K562 (cell line): ENCODE results near the gene CAPS. TPM values are rescaled to one million over a fixed set of nuclear protein-coding genes. Genes with fewer than 3 reads are reported as not detected.

Experiments
- BRD4 ChIP-seq: fragments of 200-600 bp; sonication (generic); IDR thresholded peaks from 2 replicates; pipeline ENCODE4 v1.6.1; 2017; ENCODE audit warnings: inconsistent platforms
- CBFA2T2 ChIP-seq: fragments of 450-650 bp; conservative IDR thresholded peaks from 2 replicates; pipeline ENCODE4 v1.6.1; 2017; ENCODE audit warnings: mild to moderate bottlenecking
- HNRNPL ChIP-seq: fragments of 200-400 bp; formaldehyde crosslinking; IDR thresholded peaks from 2 replicates; pipeline ENCODE4 v1.6.1; 2017; ENCODE audit warnings: low read depth, mild to moderate bottlenecking, low read length
- KDM1A ChIP-seq, 2 experiments: fragments of 450-650 bp; IDR thresholded peaks; 2 replicates each; pipeline ENCODE4 v1.6.1; 2016; ENCODE audit warnings: mild to moderate bottlenecking in 2 of 2
- SREBF2 ChIP-seq: sonication (generic); formaldehyde crosslinking; IDR thresholded peaks from 2 replicates; pipeline ENCODE4 v1.4.0; 2020; ENCODE audit warnings: mild to moderate bottlenecking, missing genetic modification reagents
- ZBTB7A ChIP-seq: IDR thresholded peaks from 2 replicates; pipeline ENCODE4 v1.6.1; 2011; ENCODE audit warnings: low read depth, mild to moderate bottlenecking, low read length, moderate library complexity, borderline replicate concordance; ENCODE audit not compliant: control insufficient read depth
- polyA plus RNA-seq, 8 experiments: library from polyadenylated mRNA; depleted of rRNA in 4 of 8; stranded (reverse) in 5 of 8; unstranded in 3 of 8; fragments of >200 nt; fragmentation: Nextera tagmentation in 2 of 8; fragmentation: Illumina TruSeq in 1 of 8; extraction: Ambion mirVana in 2 of 8; extraction: Trizol in 1 of 8; gene quantifications; 2 replicates each; pipeline versions ENCODE4 v1.2.1 to v1.2.3, GENCODE V29; 2011 to 2014; ENCODE audit warnings: inconsistent platforms in 1 of 8, missing spikeins in 1 of 8
- total RNA-seq, 7 experiments: library from RNA; depleted of rRNA in 6 of 7; stranded (reverse); fragments of >200 nt in 6 of 7; fragmentation: Illumina TruSeq in 2 of 7; extraction: Trizol in 2 of 7; gene quantifications; 2 replicates each; pipeline versions ENCODE4 v1.2.1 to v1.2.3, GENCODE V29; 2011 to 2021; ENCODE audit warnings: low replicate concordance in 1 of 7
- TF ChIP-seq, protein P1 (sequence below), 2 experiments: fragments of 200-800 bp in 1 of 2; sonication (Bioruptor generic) in 1 of 2; sonication (generic) in 1 of 2; formaldehyde crosslinking in 1 of 2; IDR thresholded peaks in 1 of 2; conservative IDR thresholded peaks in 1 of 2; 2 replicates each; pipeline versions ENCODE4 v1.5.0 to v1.6.1; 2016 to 2020; ENCODE audit warnings: missing compliant biosample characterization in 1 of 2, missing genetic modification characterization in 1 of 2, missing genetic modification reagents in 1 of 2
- TF ChIP-seq, protein P2 (sequence below): sonication (generic); formaldehyde crosslinking; IDR thresholded peaks from 2 replicates; pipeline ENCODE4 v1.4.0; 2020; ENCODE audit warnings: mild to moderate bottlenecking, missing genetic modification reagents

The CAPS gene
- total and polyA plus RNA-seq, 9 of the 15 experiments (the other 6 are each of a cell fraction or from before 2014, with no cell fraction given), result 0.15 to 4.0 (median 0.91) TPM

DNA sequence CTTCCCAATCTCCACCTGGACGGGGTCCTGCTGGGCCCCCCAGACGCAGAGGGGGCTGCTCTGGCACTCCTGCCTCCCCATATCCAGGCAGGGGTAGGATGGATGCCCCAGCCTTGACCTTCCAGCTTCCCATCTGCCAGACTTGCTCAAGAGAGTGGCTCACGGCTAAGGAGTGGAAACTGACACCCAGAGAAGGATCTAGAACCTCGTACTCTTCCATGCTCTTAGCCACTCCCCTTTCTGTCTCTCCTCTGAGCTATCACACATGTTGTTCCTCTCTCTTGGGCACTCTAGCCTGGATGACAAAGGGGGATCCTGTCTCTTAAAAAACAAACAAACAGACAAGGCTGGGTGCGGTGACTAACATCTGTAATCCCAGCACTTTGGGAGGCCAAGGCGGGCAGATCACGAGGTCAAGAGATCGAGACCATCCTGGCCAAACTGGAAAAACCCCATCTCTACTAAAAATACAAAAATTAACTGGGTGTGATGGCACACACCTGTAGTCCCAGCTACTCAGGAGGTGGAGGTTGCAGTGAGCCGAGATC, 31.6 kb upstream of the CAPS start (continued):
- TF ChIP-seq, protein P1, sequence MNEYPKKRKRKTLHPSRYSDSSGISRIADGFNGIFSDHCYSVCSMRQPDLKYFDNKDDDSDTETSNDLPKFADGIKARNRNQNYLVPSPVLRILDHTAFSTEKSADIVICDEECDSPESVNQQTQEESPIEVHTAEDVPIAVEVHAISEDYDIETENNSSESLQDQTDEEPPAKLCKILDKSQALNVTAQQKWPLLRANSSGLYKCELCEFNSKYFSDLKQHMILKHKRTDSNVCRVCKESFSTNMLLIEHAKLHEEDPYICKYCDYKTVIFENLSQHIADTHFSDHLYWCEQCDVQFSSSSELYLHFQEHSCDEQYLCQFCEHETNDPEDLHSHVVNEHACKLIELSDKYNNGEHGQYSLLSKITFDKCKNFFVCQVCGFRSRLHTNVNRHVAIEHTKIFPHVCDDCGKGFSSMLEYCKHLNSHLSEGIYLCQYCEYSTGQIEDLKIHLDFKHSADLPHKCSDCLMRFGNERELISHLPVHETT (CRISPR knock-in tag; conservative IDR thresholded peaks at IDR 0.05 in 1 of 2, IDR thresholded peaks at IDR 0.05 in 1 of 2), result no peak
- TF ChIP-seq BRD4 (no peak), HNRNPL (no peak), ZBTB7A (no peak), CBFA2T2 (no peak), SREBF2 (CRISPR knock-in tag) (no peak), KDM1A (IDR thresholded peaks at IDR 0.05) (no peak)
- TF ChIP-seq, protein P2, sequence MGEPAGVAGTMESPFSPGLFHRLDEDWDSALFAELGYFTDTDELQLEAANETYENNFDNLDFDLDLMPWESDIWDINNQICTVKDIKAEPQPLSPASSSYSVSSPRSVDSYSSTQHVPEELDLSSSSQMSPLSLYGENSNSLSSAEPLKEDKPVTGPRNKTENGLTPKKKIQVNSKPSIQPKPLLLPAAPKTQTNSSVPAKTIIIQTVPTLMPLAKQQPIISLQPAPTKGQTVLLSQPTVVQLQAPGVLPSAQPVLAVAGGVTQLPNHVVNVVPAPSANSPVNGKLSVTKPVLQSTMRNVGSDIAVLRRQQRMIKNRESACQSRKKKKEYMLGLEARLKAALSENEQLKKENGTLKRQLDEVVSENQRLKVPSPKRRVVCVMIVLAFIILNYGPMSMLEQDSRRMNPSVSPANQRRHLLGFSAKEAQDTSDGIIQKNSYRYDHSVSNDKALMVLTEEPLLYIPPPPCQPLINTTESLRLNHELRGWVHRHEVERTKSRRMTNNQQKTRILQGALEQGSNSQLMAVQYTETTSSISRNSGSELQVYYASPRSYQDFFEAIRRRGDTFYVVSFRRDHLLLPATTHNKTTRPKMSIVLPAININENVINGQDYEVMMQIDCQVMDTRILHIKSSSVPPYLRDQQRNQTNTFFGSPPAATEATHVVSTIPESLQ (CRISPR knock-in tag), result no peak
